CD4-positive, alpha-beta T cell treated with Interleukin-12 subunit alpha and Interleukin-12 subunit beta, for 1 hour (primary cell): ENCODE results near the gene EFR3B.

Experiments
- DNase-seq: peaks from one replicate; pipeline ENCODE4 v3.0.0-alpha.2; 2020

Gene EFR3B

DNA sequence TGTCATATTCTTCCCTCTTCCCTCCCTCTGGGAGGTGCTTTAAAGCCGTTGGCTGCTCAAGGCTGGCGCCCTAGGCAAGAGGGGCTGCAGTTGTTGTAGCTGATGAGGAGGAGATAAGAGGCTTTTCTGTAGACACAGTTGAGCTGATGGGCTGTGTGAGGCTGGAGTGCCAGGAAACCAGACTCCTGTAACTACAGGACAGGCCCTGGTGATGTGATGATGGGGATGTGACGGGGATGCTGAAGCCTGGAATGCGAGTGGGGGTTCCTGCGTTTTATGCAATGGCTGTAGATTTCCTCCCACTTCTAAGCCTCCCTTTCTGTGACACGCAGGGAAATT lies 5.7 kb upstream of the EFR3B start:
- no peak for DNase-seq

DNA sequence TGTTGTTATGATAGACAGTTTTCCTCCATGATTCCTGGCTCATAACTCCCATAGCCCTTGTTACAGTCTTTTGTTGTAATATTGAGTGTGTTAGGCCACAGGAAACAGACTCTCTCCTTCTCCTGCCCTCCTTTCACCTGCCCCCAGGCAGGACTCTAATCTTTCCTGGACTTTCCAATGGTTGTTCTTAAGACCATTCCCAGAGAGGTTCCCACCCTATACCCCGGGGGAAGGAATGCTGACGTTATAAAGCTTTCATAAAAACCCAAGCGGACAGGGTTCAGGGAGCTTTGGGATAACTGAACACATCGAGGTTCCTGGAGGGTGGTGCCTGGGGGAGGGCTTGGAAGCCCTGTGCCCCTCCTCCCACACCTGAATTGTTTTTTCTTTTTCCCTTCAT lies 2.8 kb upstream of the EFR3B start:
- no peak for DNase-seq

- DNase-seq: peak; percentile 20
Measured at GRCh38 chr2:25041307-25041927, 459 bp upstream of the EFR3B start.

- DNase-seq: no peak
Measured at GRCh38 chr2:25042321-25043240, 705 bp downstream of the EFR3B start.

- DNase-seq: peak; percentile 22
Measured at GRCh38 chr2:25043241-25043867, 1.5 kb downstream of the EFR3B start.

DNA sequence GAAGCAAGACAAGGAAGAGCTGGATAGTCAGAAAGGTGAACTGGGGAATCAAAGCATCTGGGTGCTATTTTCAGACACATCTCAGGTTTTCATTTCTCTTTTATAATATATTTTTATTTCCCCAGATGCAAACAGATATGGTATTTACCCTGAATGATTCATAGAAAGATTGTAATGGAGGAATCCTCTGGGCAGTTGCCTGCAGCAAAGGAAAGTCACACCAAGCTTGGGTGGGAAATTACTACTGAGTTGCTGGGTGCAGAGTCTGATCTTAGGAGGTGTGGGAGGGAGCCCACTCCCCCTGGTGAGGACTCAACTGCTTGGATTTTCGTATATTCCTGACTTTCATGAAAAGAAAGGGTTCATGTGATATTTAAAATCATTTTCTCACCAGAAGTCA lies 2.1 kb downstream of the EFR3B start:
- DNase-seq: no peak

DNA sequence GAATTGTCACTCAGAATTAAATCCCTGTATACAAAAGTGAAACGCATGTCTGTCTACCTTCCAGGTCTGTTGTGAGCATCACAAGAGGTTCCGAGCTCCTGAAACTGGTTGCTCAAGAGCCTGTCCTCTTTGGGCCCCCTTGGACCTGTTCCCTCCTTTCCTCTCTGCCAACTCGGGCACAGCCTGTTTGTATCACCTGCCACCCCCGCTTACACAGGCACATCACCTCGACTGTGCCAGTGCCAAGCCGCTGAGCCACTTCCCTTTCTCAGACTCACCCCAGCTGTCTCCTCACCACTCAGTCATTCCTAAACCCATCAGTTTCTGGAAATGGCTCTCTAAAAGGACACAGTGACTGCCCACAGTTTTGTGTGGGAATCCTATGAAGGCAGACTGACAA lies 3.1 kb downstream of the EFR3B start:
- no peak for DNase-seq

DNA sequence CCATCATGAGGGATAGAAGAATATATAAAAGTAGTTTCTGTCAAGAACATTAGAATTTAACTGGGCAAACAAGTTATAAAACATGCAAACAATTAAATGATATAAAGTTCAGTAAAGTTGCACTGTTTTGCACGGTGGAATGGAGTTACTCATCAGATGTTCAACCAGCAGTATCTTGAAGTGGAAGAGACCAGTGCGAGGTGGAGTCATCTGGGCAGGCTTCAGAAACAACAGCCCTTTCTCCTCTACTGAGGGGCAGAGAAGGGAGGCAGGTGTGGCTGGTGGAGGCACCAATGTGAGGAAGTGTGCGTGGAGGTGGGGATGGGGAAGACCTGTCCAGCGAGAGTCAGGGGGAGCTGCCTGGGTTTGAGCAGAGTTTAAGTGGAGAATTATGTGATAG lies 7.5 kb downstream of the EFR3B start:
- DNase-seq: no peak

- DNase-seq: no peak
Measured at GRCh38 chr2:25050128-25050527, 8.3 kb downstream of the EFR3B start.

- no peak for DNase-seq
Measured at GRCh38 chr2:25053041-25053440, 11.2 kb downstream of the EFR3B start.

- no peak for DNase-seq
Measured at GRCh38 chr2:25054720-25055119, 12.8 kb downstream of the EFR3B start.

- DNase-seq: no peak
Measured at GRCh38 chr2:25055376-25055920, 13.6 kb downstream of the EFR3B start.

- no peak for DNase-seq
Measured at GRCh38 chr2:25056098-25056821, 14.4 kb downstream of the EFR3B start.

DNA sequence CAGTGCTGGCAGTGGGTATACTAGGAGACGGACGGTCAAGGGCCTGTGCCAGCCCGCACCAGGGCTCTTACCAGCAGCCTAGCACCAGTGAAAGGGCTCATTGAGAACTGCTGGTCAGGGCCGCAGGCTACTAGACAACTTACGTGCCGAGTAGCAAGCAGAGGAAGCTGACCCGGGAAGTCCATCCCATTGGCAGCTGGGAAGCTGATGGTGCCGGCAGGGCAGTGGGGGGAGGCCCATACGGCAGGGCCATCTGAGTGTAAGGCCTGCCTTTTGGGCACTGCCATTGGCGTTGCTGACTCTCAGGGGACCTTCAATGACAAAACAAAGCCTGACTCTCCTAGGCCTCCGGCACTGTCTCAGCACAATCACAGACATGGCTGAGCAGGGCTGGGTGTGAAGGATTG lies 20.6 kb downstream of the EFR3B start:
- no peak for DNase-seq

GRCh38 chr2:25063876-25064660 lies 22.2 kb downstream of the EFR3B start:
- no peak for DNase-seq

GRCh38 chr2:25065768-25066167 lies 23.9 kb downstream of the EFR3B start:
- no peak for DNase-seq

DNA sequence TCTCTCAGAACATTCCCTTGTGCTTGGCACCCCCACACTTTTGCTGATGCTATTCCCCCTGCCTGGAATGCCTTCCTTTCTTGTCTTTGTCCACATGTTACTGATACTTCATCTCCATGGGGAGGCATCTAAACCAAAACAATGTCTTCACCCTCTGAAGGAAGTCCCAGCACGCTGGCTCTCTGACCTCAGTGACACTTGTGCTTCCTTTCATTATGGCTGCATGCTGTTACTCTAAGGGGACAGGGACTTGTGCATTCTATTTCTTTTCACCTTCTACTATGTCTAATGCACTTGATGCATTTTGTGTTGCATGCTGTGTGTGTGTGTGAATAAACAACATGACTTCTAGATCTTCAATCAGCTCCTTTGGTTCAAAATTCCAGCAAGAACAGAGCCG lies 24.6 kb downstream of the EFR3B start:
- no peak for DNase-seq

GRCh38 chr2:25068217-25068616 lies 26.3 kb downstream of the EFR3B start:
- DNase-seq: no peak

DNA sequence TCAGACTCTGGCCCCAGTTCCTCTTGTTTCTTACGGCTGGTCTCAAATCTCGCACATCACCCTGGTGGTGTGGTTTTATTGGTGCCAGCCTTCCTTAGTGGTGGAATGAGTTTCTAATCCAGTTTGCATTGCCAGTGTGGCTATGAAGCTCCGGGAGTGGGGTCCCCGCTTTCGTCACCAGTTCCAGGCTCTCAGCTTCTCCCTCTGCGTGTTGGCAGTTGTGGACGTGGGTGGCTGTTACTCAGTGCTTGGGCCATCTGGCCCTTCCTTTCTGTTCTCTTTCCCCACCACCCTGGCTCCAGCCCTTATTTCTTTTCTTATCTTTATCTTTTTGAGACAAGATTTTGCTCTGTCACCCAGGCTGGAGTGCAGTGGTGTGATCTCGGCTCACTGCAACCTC lies 30.1 kb downstream of the EFR3B start:
- no peak for DNase-seq

- no peak for DNase-seq
Measured at GRCh38 chr2:25072606-25073005, 30.7 kb downstream of the EFR3B start.

DNA sequence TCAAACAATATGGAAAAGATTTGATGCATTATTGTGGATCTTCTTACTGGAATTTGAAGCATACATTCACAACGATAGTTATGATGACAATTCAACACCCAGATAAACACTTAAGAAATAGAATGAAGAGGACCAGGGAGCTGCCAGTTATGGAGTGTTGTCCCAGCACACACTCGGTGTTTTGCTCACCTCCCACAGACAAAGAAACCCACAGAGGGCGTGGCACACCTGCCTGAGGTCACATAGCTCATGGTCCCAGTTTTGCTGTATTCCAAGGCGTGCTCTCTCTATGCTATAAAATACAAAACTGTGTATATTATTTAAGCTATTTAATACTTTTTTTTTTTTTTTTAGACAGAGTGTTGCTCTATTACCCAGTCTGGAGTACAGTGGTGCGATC lies 31.1 kb downstream of the EFR3B start:
- no peak for DNase-seq

- no peak for DNase-seq
Measured at GRCh38 chr2:25073914-25074313, 32.0 kb downstream of the EFR3B start.
